AG04450 (cell line): ENCODE data around the gene CIRBP. TPM values are rescaled to one million over a fixed set of nuclear protein-coding genes. Genes with fewer than 3 reads are reported as not detected.

Source experiments
- CTCF ChIA-PET: fragments of 300-600, 350-600 bp; formaldehyde crosslinking; extraction: SDS; loops from one replicate; lab custom pipeline; 2022; ENCODE audit warnings: antibody characterized with exemption, inconsistent platforms; lab: Charles Lee
- POLR2A ChIA-PET: fragments of 350-600 bp; formaldehyde crosslinking; extraction: SDS; loops from one replicate; lab custom pipeline; 2021; ENCODE audit warnings: antibody characterized with exemption, inconsistent platforms; lab: Yijun Ruan, JAX
- DNase-seq: peaks from one replicate; pipeline ENCODE4 v3.0.0-alpha.2; 2011; ENCODE audit warnings: low read depth, low spot score
- H3K27ac ChIP-seq: one replicate; pipeline ENCODE4 v1.5.1; 2012; ENCODE audit warnings: low read depth, low read length, control low read depth
- H3K27me3 ChIP-seq: one replicate; pipeline ENCODE4 v1.6.0; 2012; ENCODE audit warnings: low read length; ENCODE audit not compliant: control insufficient read depth, insufficient read depth
- H3K4me3 ChIP-seq: 2 replicates; pipeline ENCODE4 v1.5.1; 2011; ENCODE audit warnings: mild to moderate bottlenecking, low read depth, low read length, control low read depth
- H3K9me3 ChIP-seq: 2 replicates; pipeline ENCODE4 v1.5.1; 2012; ENCODE audit warnings: low read length; ENCODE audit not compliant: control insufficient read depth, insufficient read depth
- polyA plus RNA-seq: library from polyadenylated mRNA; depleted of rRNA; stranded (reverse); fragments of >200 nt; gene quantifications from 2 replicates; pipeline ENCODE4 v1.2.3, GENCODE V29; 2011
- TF ChIP-seq, protein P1 (sequence below): IDR thresholded peaks from 2 replicates; pipeline ENCODE4 v1.5.1; 2011; ENCODE audit warnings: low read depth, low read length, control low read depth, inconsistent platforms

The CIRBP gene
- polyA plus RNA-seq, 1 experiment: 269 TPM

- H3K4me3 ChIP-seq: no peak overlapping the region
- POLR2A ChIA-PET: no interaction called here
- CTCF ChIA-PET: interaction anchor here (0.6 to 1.6 kb wide), 2 partner anchors 22 to 82 kb away, joined by 3 to 12 read pairs; no protein-coding TSS in a partner anchor
- no peak for DNase-seq
- TF ChIP-seq, protein P1, sequence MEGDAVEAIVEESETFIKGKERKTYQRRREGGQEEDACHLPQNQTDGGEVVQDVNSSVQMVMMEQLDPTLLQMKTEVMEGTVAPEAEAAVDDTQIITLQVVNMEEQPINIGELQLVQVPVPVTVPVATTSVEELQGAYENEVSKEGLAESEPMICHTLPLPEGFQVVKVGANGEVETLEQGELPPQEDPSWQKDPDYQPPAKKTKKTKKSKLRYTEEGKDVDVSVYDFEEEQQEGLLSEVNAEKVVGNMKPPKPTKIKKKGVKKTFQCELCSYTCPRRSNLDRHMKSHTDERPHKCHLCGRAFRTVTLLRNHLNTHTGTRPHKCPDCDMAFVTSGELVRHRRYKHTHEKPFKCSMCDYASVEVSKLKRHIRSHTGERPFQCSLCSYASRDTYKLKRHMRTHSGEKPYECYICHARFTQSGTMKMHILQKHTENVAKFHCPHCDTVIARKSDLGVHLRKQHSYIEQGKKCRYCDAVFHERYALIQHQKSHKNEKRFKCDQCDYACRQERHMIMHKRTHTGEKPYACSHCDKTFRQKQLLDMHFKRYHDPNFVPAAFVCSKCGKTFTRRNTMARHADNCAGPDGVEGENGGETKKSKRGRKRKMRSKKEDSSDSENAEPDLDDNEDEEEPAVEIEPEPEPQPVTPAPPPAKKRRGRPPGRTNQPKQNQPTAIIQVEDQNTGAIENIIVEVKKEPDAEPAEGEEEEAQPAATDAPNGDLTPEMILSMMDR: no peak
- H3K27ac ChIP-seq: no peak overlapping the region
- no peaks in the 10 kb centered on the region for H3K27me3 ChIP-seq
- no peaks in the 10 kb centered on the region; the same call in 1 of the 2 replicates for H3K9me3 ChIP-seq
Measured at GRCh38 chr19:1221904-1222255, 47.3 kb upstream of the CIRBP start.

- no peaks in the 10 kb centered on the region; the same call in 1 of the 2 replicates for H3K9me3 ChIP-seq
- POLR2A ChIA-PET: no interaction called here
- no peaks in the 10 kb centered on the region for H3K27me3 ChIP-seq
- CTCF ChIA-PET: interaction anchor here (0.6 to 0.7 kb wide), 2 partner anchors 12 to 18 kb away, joined by 3 read pairs; no protein-coding TSS in a partner anchor
- no peak for DNase-seq
- TF ChIP-seq, protein P1: peak; percentile 15; the same call in 1 of the 2 replicates
- H3K27ac ChIP-seq: no peak overlapping the region
- no peak overlapping the region for H3K4me3 ChIP-seq
Measured at GRCh38 chr19:1222394-1222793, 46.7 kb upstream of the CIRBP start.

DNA sequence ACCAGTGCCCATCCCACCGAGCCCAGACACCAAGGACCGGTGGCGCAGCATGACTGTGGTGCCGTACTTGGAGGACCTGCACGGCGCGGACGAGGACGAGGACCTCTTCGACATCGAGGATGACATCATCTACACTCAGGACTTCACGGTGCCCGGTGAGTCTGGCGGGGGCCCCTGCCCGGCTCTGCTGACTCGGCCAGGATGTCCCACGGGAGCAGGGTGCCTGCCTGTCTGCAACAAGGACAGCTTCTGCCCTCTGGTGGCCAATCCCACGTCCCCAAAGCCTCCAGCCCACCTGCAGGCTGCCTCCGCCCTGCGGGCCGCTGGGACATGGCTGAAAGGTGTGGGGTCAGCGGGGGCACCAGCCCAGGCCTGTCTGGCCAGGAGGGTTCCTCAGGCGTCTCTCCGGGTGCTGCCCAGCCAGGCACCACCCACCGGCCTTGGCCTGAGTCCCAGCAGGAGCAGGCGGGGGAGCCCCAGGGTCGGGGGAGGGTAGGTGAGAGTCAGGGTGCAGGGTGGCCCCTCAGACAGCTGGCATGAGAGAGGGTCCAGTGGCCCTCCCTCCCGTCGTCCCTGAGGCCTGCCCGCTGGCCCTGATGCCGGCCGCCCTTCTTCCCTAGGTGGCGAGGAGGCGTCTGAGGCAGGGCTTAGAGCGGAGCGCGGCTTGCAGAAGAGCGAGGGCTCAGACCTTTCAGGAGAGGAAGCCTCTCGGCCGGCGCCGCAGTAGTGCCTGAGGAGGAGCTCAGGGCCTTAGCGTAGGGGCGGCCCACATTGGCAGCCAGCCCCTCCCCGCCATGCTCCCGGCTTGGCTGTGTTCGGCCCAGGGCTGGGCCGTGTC is 45.9 kb upstream of the CIRBP start:
- Histone ChIP-seq H3K4me3 (no peak overlapping the region), H3K27ac (no peak overlapping the region), H3K27me3 (no peaks in the 10 kb centered on the region), H3K9me3 (no peaks in the 10 kb centered on the region; the same call in 1 of the 2 replicates)
- CTCF ChIA-PET: interaction anchor here (0.5 to 1.0 kb wide), 4 partner anchors 12 to 154 kb away, joined by 3 read pairs; no protein-coding TSS in a partner anchor
- POLR2A ChIA-PET: interaction anchor here (0.5 kb wide), 1 partner anchor 14 kb away, joined by 5 read pairs; no protein-coding TSS in a partner anchor
- TF ChIP-seq, protein P1: peak; percentile 41
- DNase-seq: no peak

GRCh38 chr19:1224047-1224825 is 44.9 kb upstream of the CIRBP start:
- H3K4me3 ChIP-seq: no peak overlapping the region
- TF ChIP-seq, protein P1: no peak
- POLR2A ChIA-PET: no interaction called here
- H3K27me3 ChIP-seq: no peaks in the 10 kb centered on the region
- CTCF ChIA-PET: interaction anchor here (0.5 to 1.0 kb wide), 2 partner anchors 42 to 111 kb away, joined by 3 read pairs; no protein-coding TSS in a partner anchor
- no peak for DNase-seq
- H3K9me3 ChIP-seq: no peaks in the 10 kb centered on the region; the same call in 1 of the 2 replicates
- H3K27ac ChIP-seq: no peak overlapping the region
